HCT116 (cell line): ENCODE results near the gene TENM4. TPM values are rescaled to one million over a fixed set of nuclear protein-coding genes. Genes with fewer than 3 reads are reported as not detected.

Experiments
- ATAC-seq: fragments of 200-7000 bp; cut with Tn5 transposase; 2 replicates; pipeline ENCODE4 v1.9.1; 2020; ENCODE audit warnings: mild to moderate bottlenecking, moderate library complexity
- BruUV-seq: library from RNA; stranded (reverse); fragments of 400-500 nt; replicated peaks from 2 replicates; lab custom pipeline; 2021; lab: Mats Ljungman, UMichigan
- CTCF ChIA-PET: fragments of 300-600 bp; sonication (Branson Sonifier 250); formaldehyde crosslinking; loops from one replicate; lab custom pipeline; 2021; ENCODE audit warnings: antibody characterized with exemption; lab: Charles Lee
- POLR2A ChIA-PET: fragments of 300-600, 350-600 bp; sonication (Branson Sonifier 250); formaldehyde crosslinking; loops from one replicate; lab custom pipeline; 2021; ENCODE audit warnings: antibody characterized with exemption; lab: Charles Lee
- RAD21 ChIA-PET, 2 experiments: fragments of 300-600 bp; sonication (Branson Sonifier 250); formaldehyde crosslinking; loops; one replicate each; lab custom pipeline; 2023; ENCODE audit warnings: low total read pairs in 2 of 2; ENCODE audit not compliant: uncharacterized antibody in 2 of 2, unreplicated experiment in 2 of 2, low non-redundant PET in 1 of 2; lab: Charles Lee
- DNase-seq: peaks from one replicate; pipeline ENCODE4 v3.0.0-alpha.2; 2010; ENCODE audit warnings: low read depth, low spot score
- H2AFZ ChIP-seq: fragments of 200-600 bp; shearing (Covaris generic), sonication (generic); 2 replicates; pipeline ENCODE4 v1.6.1; 2017; ENCODE audit warnings: low read depth, mixed run types, mixed read lengths, antibody characterized with exemption, low read length; ENCODE audit not compliant: poor library complexity, severe bottlenecking
- H3K27ac ChIP-seq: 2 replicates; pipeline ENCODE4 v1.5.1; 2012; ENCODE audit warnings: low read depth, low read length
- H3K27me3 ChIP-seq: fragments of 200-600 bp; sonication (generic); 2 replicates; pipeline ENCODE4 v1.6.1; 2016; ENCODE audit warnings: mixed run types, low read length, mixed read lengths; ENCODE audit not compliant: insufficient read depth
- H3K36me3 ChIP-seq, 2 experiments: fragments of 200-500 bp in 1 of 2; fragments of 200-600 bp in 1 of 2; sonication (Bioruptor generic) in 1 of 2; sonication (generic) in 1 of 2; 2 replicates each; pipeline versions ENCODE4 v1.5.1 to v1.6.1; 2014 to 2016; ENCODE audit warnings: low read length in 2 of 2, inconsistent platforms in 1 of 2, mixed read lengths in 1 of 2, mixed run types in 1 of 2; ENCODE audit not compliant: insufficient read depth in 2 of 2, control insufficient read depth in 1 of 2
- H3K4me1 ChIP-seq, 2 experiments: fragments of 200-600 bp in 1 of 2; sonication (generic) in 1 of 2; 2 replicates each; pipeline versions ENCODE4 v1.5.1 to v1.6.1; 2012 to 2017; ENCODE audit warnings: low read length in 2 of 2, inconsistent platforms in 1 of 2, mild to moderate bottlenecking in 1 of 2, mixed read lengths in 1 of 2, mixed run types in 1 of 2, moderate library complexity in 1 of 2; ENCODE audit not compliant: insufficient read depth in 2 of 2, control insufficient read depth in 1 of 2
- H3K4me2 ChIP-seq: fragments of 200-600 bp; sonication (generic); 2 replicates; pipeline ENCODE4 v1.6.1; 2017; ENCODE audit warnings: mixed run types, low read length, mixed read lengths
- H3K4me3 ChIP-seq, 2 experiments: fragments of 200-600 bp in 1 of 2; sonication (generic) in 1 of 2; replicated peaks in 1 of 2; 2 replicates each; pipeline ENCODE4 v1.5.1; 2011 to 2016; ENCODE audit warnings: low read length in 2 of 2, control low read depth in 1 of 2, low read depth in 1 of 2, mild to moderate bottlenecking in 1 of 2, mixed read lengths in 1 of 2, mixed run types in 1 of 2
- H3K79me2 ChIP-seq: fragments of 200-600 bp; sonication (generic); 2 replicates; pipeline ENCODE4 v1.6.1; 2017; ENCODE audit warnings: mild to moderate bottlenecking, mixed run types, low read length, moderate library complexity, mixed read lengths; ENCODE audit not compliant: insufficient read depth
- H3K9ac ChIP-seq: fragments of 200-600 bp; sonication (generic); 2 replicates; pipeline ENCODE4 v1.6.1; 2016; ENCODE audit warnings: low read length, mixed read lengths
- H3K9me2 ChIP-seq: fragments of 200-600 bp; sonication (generic), shearing (Covaris generic); 2 replicates; pipeline ENCODE4 v1.6.1; 2017; ENCODE audit warnings: mixed run types, mild to moderate bottlenecking, moderate library complexity; ENCODE audit not compliant: insufficient read depth
- H3K9me3 ChIP-seq, 2 experiments: fragments of 200-500 bp in 1 of 2; fragments of 200-600 bp in 1 of 2; sonication (Bioruptor generic) in 1 of 2; sonication (generic) in 1 of 2; 2 replicates each; pipeline ENCODE4 v1.6.1; 2014 to 2017; ENCODE audit warnings: low read length in 2 of 2, mixed read lengths in 2 of 2, inconsistent platforms in 1 of 2, low read depth in 1 of 2, mild to moderate bottlenecking in 1 of 2, mixed run types in 1 of 2, moderate library complexity in 1 of 2; ENCODE audit not compliant: control insufficient read depth in 1 of 2, insufficient read depth in 1 of 2
- H4K20me1 ChIP-seq: fragments of 200-600 bp; sonication (generic), shearing (Covaris generic); 2 replicates; pipeline ENCODE4 v1.6.1; 2017; ENCODE audit warnings: mixed run types, mild to moderate bottlenecking, moderate library complexity; ENCODE audit not compliant: insufficient read depth
- ATF3 ChIP-seq: IDR thresholded peaks from 2 replicates; pipeline ENCODE4 v1.6.1; 2012
- CTCF ChIP-seq, 3 experiments: fragments of 200-600 bp in 1 of 3; sonication (generic) in 1 of 3; IDR thresholded peaks in 2 of 3; conservative IDR thresholded peaks in 1 of 3; 2 replicates each; pipeline ENCODE4 v1.5.1; 2012 to 2017; ENCODE audit warnings: low read depth in 2 of 3, low read length in 2 of 3, antibody characterized with exemption in 1 of 3, borderline replicate concordance in 1 of 3, control low read depth in 1 of 3, mild to moderate bottlenecking in 1 of 3, mixed read lengths in 1 of 3, mixed run types in 1 of 3, moderate library complexity in 1 of 3; ENCODE audit not compliant: insufficient read depth in 1 of 3
- EGR1 ChIP-seq: IDR thresholded peaks from 2 replicates; pipeline ENCODE4 v1.6.1; 2012; ENCODE audit warnings: low read depth
- ELF1 ChIP-seq: IDR thresholded peaks from 2 replicates; pipeline ENCODE4 v1.6.1; 2012; ENCODE audit warnings: low read depth, borderline replicate concordance
- EZH2 ChIP-seq: fragments of 200-600 bp; sonication (generic); IDR thresholded peaks from 2 replicates; pipeline ENCODE4 v1.6.1; 2017; ENCODE audit warnings: antibody characterized with exemption, mixed run types
- EZH2phosphoT487 ChIP-seq: fragments of 200-600 bp; IDR thresholded peaks from 2 replicates; pipeline ENCODE4 v1.6.1; 2018; ENCODE audit warnings: antibody characterized with exemption, borderline replicate concordance
- FOSL1 ChIP-seq: IDR thresholded peaks from 2 replicates; pipeline ENCODE4 v1.6.1; 2012; ENCODE audit warnings: low read depth
- JUND ChIP-seq: IDR thresholded peaks from 2 replicates; pipeline ENCODE4 v1.6.1; 2012
- POLR2AphosphoS5 ChIP-seq: IDR thresholded peaks from 2 replicates; pipeline ENCODE4 v1.6.1; 2011; ENCODE audit warnings: mild to moderate bottlenecking, low read depth, low read length, moderate library complexity
- RAD21 ChIP-seq: IDR thresholded peaks from 2 replicates; pipeline ENCODE4 v1.6.1; 2012; ENCODE audit warnings: low read depth, mild to moderate bottlenecking
- SIN3A ChIP-seq: IDR thresholded peaks from 2 replicates; pipeline ENCODE4 v1.6.1; 2012; ENCODE audit warnings: low read depth
- SP1 ChIP-seq: IDR thresholded peaks from 2 replicates; pipeline ENCODE4 v1.6.1; 2012; ENCODE audit warnings: low read depth
- SRF ChIP-seq: IDR thresholded peaks from 2 replicates; pipeline ENCODE4 v1.6.1; 2012; ENCODE audit warnings: low read depth
- TCF7L2 ChIP-seq: IDR thresholded peaks from 2 replicates; pipeline ENCODE4 v1.7.0; 2011; ENCODE audit warnings: borderline replicate concordance, inconsistent platforms; ENCODE audit not compliant: insufficient read depth, insufficient read length; ENCODE audit errors: extremely low read depth
- YY1 ChIP-seq: IDR thresholded peaks from 2 replicates; pipeline ENCODE4 v1.6.1; 2011; ENCODE audit warnings: low read length, low read depth, moderate library complexity, mild to moderate bottlenecking; ENCODE audit not compliant: insufficient replicate concordance; ENCODE audit errors: extremely low read depth
- ZFX ChIP-seq: fragments of 450-650 bp; IDR thresholded peaks from 2 replicates; pipeline ENCODE4 v1.6.1; 2017
- ZNF274 ChIP-seq: fragments of 200-500 bp; sonication (Bioruptor generic); IDR thresholded peaks from 2 replicates; pipeline ENCODE4 v1.6.1; 2014; ENCODE audit warnings: mild to moderate bottlenecking, low read depth, low read length, inconsistent platforms
- intact Hi-C: fragments of 100-400 bp; cut with micrococcal nuclease; formaldehyde crosslinking; loops from 2 replicates; pipeline ENCODE4 v1.10.0; 2022
- total RNA-seq: library from RNA; stranded (reverse); gene quantifications from one replicate; pipeline ENCODE4 v1.2.1, GENCODE V29; 2021; ENCODE audit not compliant: unreplicated experiment
- TF ChIP-seq, protein P1 (sequence below): IDR thresholded peaks from 2 replicates; pipeline ENCODE4 v1.6.1; 2011; ENCODE audit warnings: mild to moderate bottlenecking, low read length, moderate library complexity; ENCODE audit not compliant: insufficient replicate concordance; ENCODE audit errors: extremely low read depth
- TF ChIP-seq, protein P2 (sequence below): IDR thresholded peaks from 2 replicates; pipeline ENCODE4 v1.6.1; 2012

The TENM4 gene
- total RNA-seq, 1 experiment from 2014 or later = 0.05 TPM

DNA sequence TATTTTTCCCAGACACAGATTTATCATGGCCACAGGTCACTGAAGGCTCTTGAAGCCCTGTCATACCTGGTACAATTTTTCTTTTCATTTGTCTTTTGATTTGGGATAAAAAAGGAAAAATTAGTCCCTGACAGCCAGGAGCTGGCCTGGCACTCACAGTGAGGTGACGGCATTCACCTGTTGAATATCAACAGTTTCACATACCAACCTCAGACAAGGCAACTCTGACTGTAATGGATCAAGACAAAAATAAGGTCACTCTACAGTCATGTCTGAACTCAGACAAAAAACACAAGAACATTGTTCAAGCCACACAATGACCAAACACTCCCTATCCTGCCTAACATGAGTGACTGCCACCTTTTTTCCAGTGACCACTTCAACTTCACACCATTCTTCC, 392.9 kb downstream of the TENM4 start:
- no TSS peak for BruUV-seq
- CTCF ChIA-PET = interaction anchor here (1.8 kb wide), 1 partner anchor 15 kb away, joined by 5 read pairs; no protein-coding TSS in a partner anchor

More for the DNA sequence above, 392.9 kb downstream of the TENM4 start:
- H3K9ac ChIP-seq = no peak overlapping the region
- intact Hi-C loops = no loop called here
- H3K9me2 ChIP-seq = no peaks in the 10 kb centered on the region
- no peak overlapping the region for H3K27ac ChIP-seq
- H3K9me3 ChIP-seq = no peaks in the 10 kb centered on the region
- no peak overlapping the region for H3K4me3 ChIP-seq
- no peaks in the 10 kb centered on the region for H4K20me1 ChIP-seq
- ChIA-PET RAD21 (no interaction called here), POLR2A (no interaction called here)
- H2AFZ ChIP-seq = no peak overlapping the region
- no peak overlapping the region for H3K4me2 ChIP-seq
- DNase-seq = no peak
- no peak for TF ChIP-seq POLR2AphosphoS5
- no peak for TF ChIP-seq SIN3A
- TF ChIP-seq, protein P1, sequence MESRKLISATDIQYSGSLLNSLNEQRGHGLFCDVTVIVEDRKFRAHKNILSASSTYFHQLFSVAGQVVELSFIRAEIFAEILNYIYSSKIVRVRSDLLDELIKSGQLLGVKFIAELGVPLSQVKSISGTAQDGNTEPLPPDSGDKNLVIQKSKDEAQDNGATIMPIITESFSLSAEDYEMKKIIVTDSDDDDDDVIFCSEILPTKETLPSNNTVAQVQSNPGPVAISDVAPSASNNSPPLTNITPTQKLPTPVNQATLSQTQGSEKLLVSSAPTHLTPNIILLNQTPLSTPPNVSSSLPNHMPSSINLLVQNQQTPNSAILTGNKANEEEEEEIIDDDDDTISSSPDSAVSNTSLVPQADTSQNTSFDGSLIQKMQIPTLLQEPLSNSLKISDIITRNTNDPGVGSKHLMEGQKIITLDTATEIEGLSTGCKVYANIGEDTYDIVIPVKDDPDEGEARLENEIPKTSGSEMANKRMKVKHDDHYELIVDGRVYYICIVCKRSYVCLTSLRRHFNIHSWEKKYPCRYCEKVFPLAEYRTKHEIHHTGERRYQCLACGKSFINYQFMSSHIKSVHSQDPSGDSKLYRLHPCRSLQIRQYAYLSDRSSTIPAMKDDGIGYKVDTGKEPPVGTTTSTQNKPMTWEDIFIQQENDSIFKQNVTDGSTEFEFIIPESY = no peak
- TF ChIP-seq RAD21 = no peak
- no peak for TF ChIP-seq TCF7L2
- no peak for TF ChIP-seq ZFX
- TF ChIP-seq FOSL1 = no peak
- no peak for TF ChIP-seq SRF
- TF ChIP-seq ATF3 = no peak
- no peak for TF ChIP-seq EZH2
- TF ChIP-seq EZH2phosphoT487 = no peak
- no peak for TF ChIP-seq CTCF (IDR thresholded peaks at IDR 0.05 in 2 of 3, conservative IDR thresholded peaks at IDR 0.05 in 1 of 3; ENCODE audit: borderline replicate concordance in 1 of 3, insufficient read depth in 1 of 3, low read depth in 2 of 3, low read length in 2 of 3)
- no peak for TF ChIP-seq EGR1
- no peak for TF ChIP-seq YY1
- no peak for TF ChIP-seq SP1
- no peak for TF ChIP-seq ELF1
- no peak for TF ChIP-seq JUND
- TF ChIP-seq, protein P2, sequence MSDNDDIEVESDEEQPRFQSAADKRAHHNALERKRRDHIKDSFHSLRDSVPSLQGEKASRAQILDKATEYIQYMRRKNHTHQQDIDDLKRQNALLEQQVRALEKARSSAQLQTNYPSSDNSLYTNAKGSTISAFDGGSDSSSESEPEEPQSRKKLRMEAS = no peak
- TF ChIP-seq ZNF274 = no peak
- TF ChIP-seq, all 23 proteins: peak for 0
- Histone ChIP-seq H3K79me2 (no peaks in the 10 kb centered on the region), H3K36me3 (no peaks in the 10 kb centered on the region), H3K4me1 (no peaks in the 10 kb centered on the region), H3K27me3 (peaks cover 13% of the 10 kb centered on the region; the same call in 1 of the 2 replicates)
- no peak for ATAC-seq
